OCI-LY1 (cell line): ENCODE measurements around the gene GRPEL1.
A peak's percentile ranks its signal among the peaks of the same experiment; 100 is the strongest.

Source experiments
- H2AFZ ChIP-seq: fragments of 200-600 bp; sonication (generic), shearing (Covaris generic); 2 replicates; pipeline ENCODE4 v1.6.0; 2014; ENCODE audit warnings: antibody characterized with exemption, mild to moderate bottlenecking, low read length
- H3F3A ChIP-seq: fragments of 200-600 bp; sonication (generic), shearing (Covaris generic); 2 replicates; pipeline ENCODE4 v1.6.0; 2014; ENCODE audit warnings: mild to moderate bottlenecking, antibody characterized with exemption, low read length, moderate library complexity; ENCODE audit not compliant: insufficient read depth
- H3K27ac ChIP-seq: fragments of 200-600 bp; sonication (generic); 2 replicates; pipeline ENCODE4 v1.5.1; 2014; ENCODE audit warnings: low read length, mixed run types, mild to moderate bottlenecking, low read depth; ENCODE audit not compliant: poor library complexity, severe bottlenecking
- H3K27me3 ChIP-seq: fragments of 200-600 bp; sonication (generic); 2 replicates; pipeline ENCODE4 v1.6.0; 2014; ENCODE audit warnings: antibody characterized with exemption, mild to moderate bottlenecking, low read length, moderate library complexity; ENCODE audit not compliant: insufficient read depth
- H3K36me3 ChIP-seq: fragments of 200-600 bp; sonication (generic); 2 replicates; pipeline ENCODE4 v1.6.1; 2014; ENCODE audit warnings: mild to moderate bottlenecking, antibody characterized with exemption, low read length, moderate library complexity, mixed read lengths; ENCODE audit not compliant: insufficient read depth
- H3K4me1 ChIP-seq: fragments of 200-600 bp; sonication (generic); 2 replicates; pipeline ENCODE4 v1.5.1; 2014; ENCODE audit warnings: mild to moderate bottlenecking, low read length, moderate library complexity; ENCODE audit not compliant: insufficient read depth, severe bottlenecking
- H3K4me2 ChIP-seq: fragments of 200-600 bp; sonication (generic), shearing (Covaris generic); 2 replicates; pipeline ENCODE4 v1.6.1; 2014; ENCODE audit warnings: low read length
- H3K4me3 ChIP-seq: fragments of 200-600 bp; sonication (generic); 2 replicates; pipeline ENCODE4 v1.5.1; 2014; ENCODE audit warnings: low read length, low read depth, mild to moderate bottlenecking, mixed read lengths; ENCODE audit not compliant: poor library complexity, severe bottlenecking
- H3K79me2 ChIP-seq: fragments of 200-600 bp; shearing (Covaris generic); 2 replicates; pipeline ENCODE4 v1.6.1; 2016; ENCODE audit warnings: mixed run types, low read length, mixed read lengths; ENCODE audit not compliant: insufficient read depth
- H3K9ac ChIP-seq: fragments of 200-600 bp; sonication (generic), shearing (Covaris generic); 2 replicates; pipeline ENCODE4 v1.6.1; 2014; ENCODE audit warnings: mild to moderate bottlenecking, low read length, mixed read lengths
- H3K9me2 ChIP-seq: fragments of 200-600 bp; sonication (generic), shearing (Covaris generic); 2 replicates; pipeline ENCODE4 v1.6.1; 2014; ENCODE audit warnings: low read depth, mild to moderate bottlenecking, low read length, mixed read lengths
- H3K9me3 ChIP-seq: fragments of 200-600 bp; shearing (Covaris generic); 2 replicates; pipeline ENCODE4 v1.6.1; 2014; ENCODE audit warnings: low read length, mixed read lengths
- H4K20me1 ChIP-seq: fragments of 200-600 bp; sonication (generic), shearing (Covaris generic); 2 replicates; pipeline ENCODE4 v1.6.0; 2016; ENCODE audit warnings: mild to moderate bottlenecking, low read length; ENCODE audit not compliant: insufficient read depth
- EZH2 ChIP-seq: fragments of 200-600 bp; sonication (generic), shearing (Covaris generic); IDR thresholded peaks from 2 replicates; pipeline ENCODE4 v1.8.0; 2017; ENCODE audit warnings: borderline replicate concordance, mixed run types, mild to moderate bottlenecking, antibody characterized with exemption, low read length, moderate library complexity, mixed read lengths
- TF ChIP-seq, protein P1 (sequence below): fragments of 200-600 bp; sonication (generic), shearing (Covaris generic); IDR thresholded peaks from 2 replicates; pipeline ENCODE4 v1.5.1; 2017; ENCODE audit warnings: mild to moderate bottlenecking, antibody characterized with exemption, low read length, moderate library complexity, mixed read lengths

GRPEL1 gene

DNA sequence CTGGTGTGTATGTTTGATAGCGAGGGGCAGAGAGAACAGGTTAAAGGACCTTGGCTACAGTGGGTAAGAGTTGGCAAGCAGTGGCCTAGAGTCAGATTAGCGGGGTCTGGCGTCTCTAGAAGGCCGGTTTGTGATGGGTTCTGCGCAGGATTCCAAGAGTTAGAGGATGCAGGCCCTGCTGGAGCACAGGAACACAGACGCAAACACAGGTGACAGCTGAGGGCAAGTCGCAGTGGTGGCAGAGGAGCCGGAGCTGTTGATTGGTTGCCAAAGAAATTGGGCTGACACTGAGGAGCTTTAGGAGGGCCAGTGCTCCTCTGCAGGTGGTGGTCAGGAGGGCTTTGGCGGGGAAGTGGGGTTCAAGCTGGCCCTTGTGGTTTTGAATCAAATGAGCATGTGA is 20.9 kb downstream of the GRPEL1 start:
- Histone ChIP-seq H3K4me2 (peak overlapping the region; percentile 92; the same call in 1 of the 2 replicates), H3K27ac (peak overlapping the region; percentile 66), H3K79me2 (peaks cover 26% of the 10 kb centered on the region), H4K20me1 (no peaks in the 10 kb centered on the region), H3K4me3 (no peak overlapping the region), H3K36me3 (no peaks in the 10 kb centered on the region), H3K27me3 (no peaks in the 10 kb centered on the region), H3K9ac (no peak overlapping the region; the same call in 1 of the 2 replicates), H2AFZ (no peak overlapping the region), H3F3A (no peaks in the 10 kb centered on the region), H3K4me1 (peaks cover 29% of the 10 kb centered on the region), H3K9me3 (no peaks in the 10 kb centered on the region), H3K9me2 (no peaks in the 10 kb centered on the region)
- TF ChIP-seq, protein P1, sequence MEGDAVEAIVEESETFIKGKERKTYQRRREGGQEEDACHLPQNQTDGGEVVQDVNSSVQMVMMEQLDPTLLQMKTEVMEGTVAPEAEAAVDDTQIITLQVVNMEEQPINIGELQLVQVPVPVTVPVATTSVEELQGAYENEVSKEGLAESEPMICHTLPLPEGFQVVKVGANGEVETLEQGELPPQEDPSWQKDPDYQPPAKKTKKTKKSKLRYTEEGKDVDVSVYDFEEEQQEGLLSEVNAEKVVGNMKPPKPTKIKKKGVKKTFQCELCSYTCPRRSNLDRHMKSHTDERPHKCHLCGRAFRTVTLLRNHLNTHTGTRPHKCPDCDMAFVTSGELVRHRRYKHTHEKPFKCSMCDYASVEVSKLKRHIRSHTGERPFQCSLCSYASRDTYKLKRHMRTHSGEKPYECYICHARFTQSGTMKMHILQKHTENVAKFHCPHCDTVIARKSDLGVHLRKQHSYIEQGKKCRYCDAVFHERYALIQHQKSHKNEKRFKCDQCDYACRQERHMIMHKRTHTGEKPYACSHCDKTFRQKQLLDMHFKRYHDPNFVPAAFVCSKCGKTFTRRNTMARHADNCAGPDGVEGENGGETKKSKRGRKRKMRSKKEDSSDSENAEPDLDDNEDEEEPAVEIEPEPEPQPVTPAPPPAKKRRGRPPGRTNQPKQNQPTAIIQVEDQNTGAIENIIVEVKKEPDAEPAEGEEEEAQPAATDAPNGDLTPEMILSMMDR: no peak
- no peak for TF ChIP-seq EZH2

DNA sequence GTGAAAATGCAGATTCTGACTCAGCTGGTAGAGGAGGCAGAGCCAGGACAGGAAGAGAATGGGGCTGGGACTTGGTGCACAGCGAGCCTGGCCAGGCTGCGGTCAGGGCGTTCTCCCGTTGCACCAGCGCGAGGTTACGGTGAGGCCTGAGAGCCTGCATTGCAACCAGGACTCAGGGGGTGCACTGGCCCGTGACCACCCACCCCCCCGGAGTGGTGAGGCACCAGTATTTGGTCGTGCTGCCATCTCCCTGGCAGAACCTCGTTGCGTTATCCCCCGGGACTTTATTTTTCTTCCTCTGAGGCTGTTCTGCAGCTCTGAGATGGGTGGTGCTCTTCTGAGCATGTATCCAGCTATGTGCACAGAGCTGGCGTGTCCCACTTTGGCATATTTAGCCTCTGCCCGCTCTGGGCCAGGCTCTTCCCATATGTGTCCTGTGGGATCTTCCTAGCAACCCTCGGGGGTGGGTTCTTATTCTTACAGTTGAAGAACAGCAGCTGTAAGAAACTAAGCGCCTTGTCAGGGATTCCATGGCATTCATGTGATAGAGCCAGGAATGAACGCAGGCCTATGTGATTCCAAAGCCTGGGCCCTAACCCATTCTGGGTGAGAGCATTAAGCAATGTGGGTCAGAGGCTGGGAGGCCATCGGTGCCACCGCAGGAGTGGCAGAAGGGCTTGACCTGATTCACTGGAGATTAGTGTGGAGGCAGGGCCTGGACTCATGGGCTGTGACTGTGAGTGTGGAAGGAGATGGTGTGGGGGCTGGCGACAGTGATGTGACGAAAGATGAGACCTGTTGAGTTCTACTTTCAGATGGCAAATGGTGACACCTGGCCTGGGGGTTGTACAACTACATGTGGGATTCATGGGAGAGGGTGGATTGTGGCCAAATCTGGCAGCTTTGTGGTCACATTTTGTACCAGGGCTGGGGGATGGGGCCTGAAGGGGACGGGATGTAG is 21.6 kb downstream of the GRPEL1 start:
- H3K36me3 ChIP-seq: no peaks in the 10 kb centered on the region
- no peaks in the 10 kb centered on the region for H4K20me1 ChIP-seq
- no peak for TF ChIP-seq EZH2
- TF ChIP-seq, protein P1: no peak
- H3F3A ChIP-seq: no peaks in the 10 kb centered on the region
- peak overlapping the region; percentile 66 for H3K27ac ChIP-seq
- no peaks in the 10 kb centered on the region for H3K9me2 ChIP-seq
- H3K9ac ChIP-seq: peak overlapping the region; percentile 88; the same call in 1 of the 2 replicates
- H2AFZ ChIP-seq: no peak overlapping the region
- peaks cover 29% of the 10 kb centered on the region for H3K4me1 ChIP-seq
- H3K4me2 ChIP-seq: peak overlapping the region; percentile 92
- H3K4me3 ChIP-seq: peak overlapping the region; percentile 86
- H3K9me3 ChIP-seq: no peaks in the 10 kb centered on the region
- H3K27me3 ChIP-seq: no peaks in the 10 kb centered on the region
- H3K79me2 ChIP-seq: peaks cover 26% of the 10 kb centered on the region

DNA sequence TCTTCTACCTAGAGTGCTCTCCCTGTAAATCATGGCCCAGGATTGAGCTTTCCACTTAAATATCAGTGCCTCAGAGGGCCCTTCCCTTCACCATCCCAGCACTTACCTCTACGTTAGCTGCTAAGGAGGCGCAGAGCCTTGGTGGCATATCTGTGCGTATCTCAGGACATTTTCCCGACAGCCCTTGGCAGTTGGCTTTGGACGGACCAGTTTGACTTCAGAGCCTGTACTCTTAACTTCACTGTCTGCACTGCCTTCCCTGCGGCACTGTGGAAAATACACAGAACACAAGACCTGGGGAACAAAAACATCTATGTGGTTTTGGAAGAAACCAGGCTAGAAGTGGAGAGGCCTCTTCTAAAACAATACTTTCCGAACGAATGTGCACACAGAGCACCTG is 22.3 kb downstream of the GRPEL1 start:
- peak overlapping the region; percentile 88; the same call in 1 of the 2 replicates for H3K9ac ChIP-seq
- peaks cover 29% of the 10 kb centered on the region for H3K4me1 ChIP-seq
- no peaks in the 10 kb centered on the region for H3K36me3 ChIP-seq
- no peaks in the 10 kb centered on the region for H3F3A ChIP-seq
- H3K9me3 ChIP-seq: no peaks in the 10 kb centered on the region
- peaks cover 26% of the 10 kb centered on the region for H3K79me2 ChIP-seq
- H4K20me1 ChIP-seq: no peaks in the 10 kb centered on the region
- no peaks in the 10 kb centered on the region for H3K9me2 ChIP-seq
- H3K27me3 ChIP-seq: no peaks in the 10 kb centered on the region
- TF ChIP-seq EZH2: no peak
- TF ChIP-seq, protein P1: no peak
- peak overlapping the region; percentile 86 for H3K4me3 ChIP-seq
- H3K27ac ChIP-seq: peak overlapping the region; percentile 66
- H3K4me2 ChIP-seq: peak overlapping the region; percentile 92
- H2AFZ ChIP-seq: no peak overlapping the region
